GM21381 (cell line): ENCODE results near the gene HS6ST2.
"Not testable (repeated sequence)": the region's sequence is repeated elsewhere in the genome, so short reads cannot be mapped to it uniquely, and the experiment has no call there.

Experiments used
- ATAC-seq: cut with Tn5 transposase; IDR thresholded peaks from one replicate; pipeline ENCODE4 v1.9.1; 2021; ENCODE audit warnings: mild to moderate bottlenecking, moderate library complexity; ENCODE audit not compliant: unreplicated experiment

Gene HS6ST2

GRCh38 chrX:132958091-132958703, at the start of gene HS6ST2:
Gene HS6ST2, minus strand, starts transcription at chrX:132958629.
- no peak for ATAC-seq

GRCh38 chrX:133007458-133007857, 49.0 kb upstream of the HS6ST2 start:
- no peak for ATAC-seq

- ATAC-seq, result no peak
Measured at GRCh38 chrX:133005616-133006015, 47.2 kb upstream of the HS6ST2 start.

- no peak for ATAC-seq
Measured at GRCh38 chrX:133005042-133005441, 46.6 kb upstream of the HS6ST2 start.

- no peak for ATAC-seq
Measured at GRCh38 chrX:132999209-132999608, 40.8 kb upstream of the HS6ST2 start.

GRCh38 chrX:132990835-132991234, 32.4 kb upstream of the HS6ST2 start:
- ATAC-seq, result no peak

- ATAC-seq, result no peak
Measured at GRCh38 chrX:132986556-132986955, 28.1 kb upstream of the HS6ST2 start.

GRCh38 chrX:132984058-132984650, 25.7 kb upstream of the HS6ST2 start:
- ATAC-seq, result no peak

- ATAC-seq, result no peak
Measured at GRCh38 chrX:132983496-132983895, 25.1 kb upstream of the HS6ST2 start.

GRCh38 chrX:132980035-132980434, 21.6 kb upstream of the HS6ST2 start:
- ATAC-seq, result not testable (repeated sequence)

- no peak for ATAC-seq
Measured at GRCh38 chrX:132968296-132968949, 10.0 kb upstream of the HS6ST2 start.

GRCh38 chrX:132967049-132967448, 8.6 kb upstream of the HS6ST2 start:
- ATAC-seq, result no peak

- ATAC-seq, result no peak
Measured at GRCh38 chrX:132965461-132965860, 7.0 kb upstream of the HS6ST2 start.

- ATAC-seq, result no peak
Measured at GRCh38 chrX:132961511-132961910, 3.1 kb upstream of the HS6ST2 start.

GRCh38 chrX:132957211-132958090, 978 bp downstream of the HS6ST2 start:
- no peak for ATAC-seq

GRCh38 chrX:132956421-132957210, 1.8 kb downstream of the HS6ST2 start:
- no peak for ATAC-seq

GRCh38 chrX:132955690-132956089, 2.7 kb downstream of the HS6ST2 start:
- no peak for ATAC-seq

- ATAC-seq, result no peak
Measured at GRCh38 chrX:132954323-132954722, 4.1 kb downstream of the HS6ST2 start.

- no peak for ATAC-seq
Measured at GRCh38 chrX:132953354-132953753, 5.1 kb downstream of the HS6ST2 start.

GRCh38 chrX:132948648-132949260, 9.7 kb downstream of the HS6ST2 start:
- no peak for ATAC-seq
